HepG2 (cell line): ENCODE measurements around the gene CDA. TPM values are rescaled to one million over a fixed set of nuclear protein-coding genes. Genes with fewer than 3 reads are reported as not detected.

ENCODE experiments used
- ARID4A ChIP-seq: sonication (generic); formaldehyde crosslinking; IDR thresholded peaks from 2 replicates; pipeline ENCODE4 v1.5.0; 2020; ENCODE audit warnings: mild to moderate bottlenecking, missing genetic modification reagents, borderline replicate concordance
- BRCA1 ChIP-seq: sonication (generic); formaldehyde crosslinking; IDR thresholded peaks from 2 replicates; pipeline ENCODE4 v1.4.0; 2020; ENCODE audit warnings: missing genetic modification reagents
- CBX2 ChIP-seq, 2 experiments: fragments of 200-600 bp in 1 of 2; sonication (generic); formaldehyde crosslinking in 1 of 2; IDR thresholded peaks; 2 replicates each; pipeline versions ENCODE4 v1.7.0 to v1.8.1; 2018 to 2022; ENCODE audit warnings: low read depth in 2 of 2, low read length in 1 of 2, mild to moderate bottlenecking in 1 of 2, missing genetic modification reagents in 1 of 2
- MTF2 ChIP-seq: sonication (generic); formaldehyde crosslinking; IDR thresholded peaks from 2 replicates; pipeline ENCODE4 v1.5.0; 2020; ENCODE audit warnings: missing genetic modification reagents, borderline replicate concordance
- ZBTB34 ChIP-seq: sonication (generic); formaldehyde crosslinking; IDR thresholded peaks from 2 replicates; pipeline ENCODE4 v1.8.0; 2022; ENCODE audit warnings: mild to moderate bottlenecking, missing genetic modification reagents
- ZBTB40 ChIP-seq, 2 experiments: fragments of 450-650 bp in 1 of 2; sonication (generic) in 1 of 2; formaldehyde crosslinking in 1 of 2; IDR thresholded peaks; 2 replicates each; pipeline versions ENCODE4 v1.6.1 to v1.8.0; 2016 to 2022; ENCODE audit warnings: antibody characterized with exemption in 1 of 2, mild to moderate bottlenecking in 1 of 2, missing genetic modification reagents in 1 of 2
- ZNF20 ChIP-seq: sonication (generic); formaldehyde crosslinking; IDR thresholded peaks from 2 replicates; pipeline ENCODE4 v1.4.0; 2020; ENCODE audit warnings: mild to moderate bottlenecking, moderate library complexity, missing genetic modification reagents
- ZSCAN21 ChIP-seq: sonication (generic); formaldehyde crosslinking; IDR thresholded peaks from 2 replicates; pipeline ENCODE4 v1.8.0; 2022; ENCODE audit warnings: mild to moderate bottlenecking, missing genetic modification reagents, moderate library complexity, borderline replicate concordance
- polyA plus RNA-seq, 8 experiments: library from polyadenylated mRNA; depleted of rRNA in 3 of 8; stranded (reverse) in 7 of 8; unstranded in 1 of 8; fragments of >200 nt; fragmentation: Illumina TruSeq in 4 of 8; extraction: Trizol in 4 of 8; gene quantifications; 2 replicates each; pipeline versions ENCODE4 v1.2.1 to v1.2.3, GENCODE V29; 2011 to 2016; ENCODE audit warnings: low read depth in 4 of 8, missing spikeins in 1 of 8, mixed read lengths in 1 of 8; ENCODE audit not compliant: insufficient read depth in 1 of 8
- total RNA-seq, 5 experiments: library from RNA; depleted of rRNA; stranded (reverse); fragments of >200 nt; fragmentation: Illumina TruSeq; extraction: Trizol; gene quantifications; 2 replicates each; pipeline ENCODE4 v1.2.3, GENCODE V29; 2016; ENCODE audit warnings: low read depth in 1 of 5

The CDA gene
- total and polyA plus RNA-seq, 2 of the 13 experiments (the other 11 are each of a cell fraction or from before 2014, with no cell fraction given), result 0.66 to 2.1 TPM

GRCh38 chr1:20551945-20552727 is 36.8 kb upstream of the CDA start, which contains the start of gene FAM43B (continued):
- TF ChIP-seq ZBTB40 (IDR thresholded peaks at IDR 0.05) (no peak), ZBTB40 (CRISPR knock-in tag; IDR thresholded peaks at IDR 0.05) (no peak; the same call in 1 of the 2 replicates), ZBTB34 (CRISPR knock-in tag) (no peak), ZNF20 (no peak), ZSCAN21 (CRISPR knock-in tag) (peak; percentile 48), BRCA1 (CRISPR knock-in tag) (no peak), MTF2 (peak; percentile 84; the same call in 1 of the 2 replicates), ARID4A (CRISPR knock-in tag) (peak; percentile 57), CBX2 (IDR thresholded peaks at IDR 0.05; ENCODE audit: low read depth, low read length) (no peak), CBX2 (CRISPR knock-in tag; IDR thresholded peaks at IDR 0.05; ENCODE audit: low read depth) (no peak)
